Stimulated activated CD8-positive, alpha-beta memory T cell treated with anti-CD3 and anti-CD28 coated beads, Interleukin-4, amount 100 ng/mL, for 1 hour (primary cell): ENCODE results near the gene ARRB1.
"Not testable (repeated sequence)": the region's sequence is repeated elsewhere in the genome, so short reads cannot be mapped to it uniquely, and the experiment has no call there.

ENCODE experiments used
- DNase-seq, 2 donors: peaks; one replicate each; pipeline ENCODE4 v3.0.0-alpha.2; 2020; ENCODE audit warnings: low read depth in 2 of 2, low spot score in 1 of 2

The ARRB1 gene

GRCh38 chr11:75351541-75351790, at the start of gene ARRB1:
TSS of gene ARRB1 (minus strand) at chr11:75351661. CDS start at chr11:75351607, 54 bp downstream.
- no peak for DNase-seq

GRCh38 chr11:75400146-75400865, 48.8 kb upstream of the ARRB1 start:
- DNase-seq: no peak

- peak; percentile 65 to 78 for DNase-seq
These were observed 48.1 kb upstream of the ARRB1 start, which contains the start of gene RPS3 for GRCh38 chr11:75399344-75400145. TSS of gene RPS3 (plus strand) at chr11:75399518. CDS start at chr11:75399548, 30 bp downstream.

GRCh38 chr11:75398906-75399305, 47.4 kb upstream of the ARRB1 start:
- DNase-seq: no peak

- no peak for DNase-seq
These were observed 42.8 kb upstream of the ARRB1 start for GRCh38 chr11:75394085-75394840.

- DNase-seq: no peak
These were observed 38.5 kb upstream of the ARRB1 start for GRCh38 chr11:75389925-75390324.

GRCh38 chr11:75389276-75389605, 37.8 kb upstream of the ARRB1 start:
- DNase-seq: no peak

- peak; percentile 20 to 39 for DNase-seq
These were observed 37.2 kb upstream of the ARRB1 start for GRCh38 chr11:75388386-75389275.

- no peak for DNase-seq
These were observed 36.4 kb upstream of the ARRB1 start for GRCh38 chr11:75387736-75388294.

- no peak for DNase-seq
These were observed 35.6 kb upstream of the ARRB1 start for GRCh38 chr11:75386942-75387630.

- peak; percentile 52 to 57 for DNase-seq
These were observed 33.1 kb upstream of the ARRB1 start for GRCh38 chr11:75384438-75385080.

GRCh38 chr11:75383246-75383645, 31.8 kb upstream of the ARRB1 start:
- DNase-seq: peak in 1 of 2 donors; percentile 26

GRCh38 chr11:75380716-75381420, 29.4 kb upstream of the ARRB1 start:
- DNase-seq: no peak

- DNase-seq: no peak
These were observed 28.8 kb upstream of the ARRB1 start for GRCh38 chr11:75380245-75380644.

- DNase-seq: not testable (repeated sequence)
These were observed 27.3 kb upstream of the ARRB1 start for GRCh38 chr11:75378776-75379175.

- DNase-seq: no peak
These were observed 24.7 kb upstream of the ARRB1 start for GRCh38 chr11:75376175-75376574.

- DNase-seq: no peak
These were observed 24.2 kb upstream of the ARRB1 start for GRCh38 chr11:75375626-75376025.

- no peak for DNase-seq
These were observed 23.2 kb upstream of the ARRB1 start for GRCh38 chr11:75374646-75375045.

- DNase-seq: no peak
These were observed 21.7 kb upstream of the ARRB1 start for GRCh38 chr11:75373201-75373600.
